ENCODE results near the gene LSM6. TPM values are rescaled to one million over a fixed set of nuclear protein-coding genes. Genes with fewer than 3 reads are reported as not detected.

LSM6 gene
- total RNA-seq, 2 experiments from 2014 or later, result 89.7 to 98.5 TPM

GRCh38 chr4:146182443-146182842, 6.9 kb downstream of the LSM6 start:
- CTCF ChIA-PET, result interaction anchor here (0.5 kb wide), 1 partner anchor 133 kb away, joined by 3 read pairs; no protein-coding TSS in a partner anchor
- POLR2A ChIA-PET, result no interaction called here

GRCh38 chr4:146183209-146183608, 7.7 kb downstream of the LSM6 start:
- ChIA-PET POLR2A (no interaction called here), CTCF (interaction anchor here (0.5 kb wide), 1 partner anchor 133 kb away, joined by 3 read pairs; no protein-coding TSS in a partner anchor)

- ChIA-PET CTCF (no interaction called here), POLR2A (no interaction called here)
Observed at GRCh38 chr4:146186041-146186440, 10.5 kb downstream of the LSM6 start.

GRCh38 chr4:146186596-146186995, 11.1 kb downstream of the LSM6 start:
- ChIA-PET CTCF (no interaction called here), POLR2A (no interaction called here)

- CTCF ChIA-PET, result no interaction called here
- POLR2A ChIA-PET, result no interaction called here
Observed at GRCh38 chr4:146190456-146190855, 14.9 kb downstream of the LSM6 start.

GRCh38 chr4:146191766-146192458, 16.4 kb downstream of the LSM6 start:
- POLR2A ChIA-PET, result no interaction called here
- CTCF ChIA-PET, result no interaction called here

GRCh38 chr4:146193628-146194027, 18.1 kb downstream of the LSM6 start:
- CTCF ChIA-PET, result no interaction called here
- POLR2A ChIA-PET, result no interaction called here

GRCh38 chr4:146194212-146194611, 18.7 kb downstream of the LSM6 start:
- POLR2A ChIA-PET, result no interaction called here

GRCh38 chr4:146202665-146203064, 27.1 kb downstream of the LSM6 start:
- CTCF ChIA-PET, result no interaction called here
- POLR2A ChIA-PET, result no interaction called here

More at GRCh38 chr4:146194212-146194611, 18.7 kb downstream of the LSM6 start:
- CTCF ChIA-PET, result no interaction called here

- CTCF ChIA-PET, result no interaction called here
- POLR2A ChIA-PET, result no interaction called here
Observed at GRCh38 chr4:146207410-146207809, 31.9 kb downstream of the LSM6 start.

- POLR2A ChIA-PET, result no interaction called here
- CTCF ChIA-PET, result no interaction called here
Observed at GRCh38 chr4:146210890-146211289, 35.4 kb downstream of the LSM6 start.

GRCh38 chr4:146211440-146211839, 35.9 kb downstream of the LSM6 start:
- CTCF ChIA-PET, result no interaction called here
- POLR2A ChIA-PET, result no interaction called here

GRCh38 chr4:146212781-146213180, 37.3 kb downstream of the LSM6 start:
- POLR2A ChIA-PET, result no interaction called here
- CTCF ChIA-PET, result no interaction called here

- ChIA-PET CTCF (no interaction called here), POLR2A (no interaction called here)
Observed at GRCh38 chr4:146214238-146214637, 38.7 kb downstream of the LSM6 start, which contains the start of gene REELD1. Gene REELD1 (plus strand): TSS chr4:146214538. CDS start chr4:146216953, 2,415 bp downstream.

GRCh38 chr4:146222313-146222712, 46.8 kb downstream of the LSM6 start:
- ChIA-PET POLR2A (no interaction called here), CTCF (no interaction called here)

- CTCF ChIA-PET, result no interaction called here
- POLR2A ChIA-PET, result no interaction called here
Observed at GRCh38 chr4:146224326-146224966, 48.9 kb downstream of the LSM6 start.

- POLR2A ChIA-PET, result no interaction called here
- CTCF ChIA-PET, result no interaction called here
Observed at GRCh38 chr4:146229406-146229805, 53.9 kb downstream of the LSM6 start.

- ChIA-PET CTCF (no interaction called here), POLR2A (no interaction called here)
Observed at GRCh38 chr4:146232131-146232722, 56.7 kb downstream of the LSM6 start.

- POLR2A ChIA-PET, result no interaction called here
Observed at GRCh38 chr4:146235654-146236177, 60.2 kb downstream of the LSM6 start.

GRCh38 chr4:146236216-146236615, 60.7 kb downstream of the LSM6 start:
- ChIA-PET POLR2A (no interaction called here), CTCF (no interaction called here)

More at GRCh38 chr4:146235654-146236177, 60.2 kb downstream of the LSM6 start:
- CTCF ChIA-PET, result no interaction called here

GRCh38 chr4:146237092-146237491, 61.6 kb downstream of the LSM6 start:
- ChIA-PET CTCF (no interaction called here), POLR2A (no interaction called here)
